ENCODE data around the gene SYT13.

SYT13 gene

GRCh38 chr11:45215098-45215865 is 70.9 kb downstream of the SYT13 start:
- DNase-seq, result no peak

GRCh38 chr11:45213717-45214116 is 72.4 kb downstream of the SYT13 start:
- no peak for DNase-seq

- DNase-seq, result no peak
Observed at GRCh38 chr11:45213316-45213665, 72.8 kb downstream of the SYT13 start.

DNA sequence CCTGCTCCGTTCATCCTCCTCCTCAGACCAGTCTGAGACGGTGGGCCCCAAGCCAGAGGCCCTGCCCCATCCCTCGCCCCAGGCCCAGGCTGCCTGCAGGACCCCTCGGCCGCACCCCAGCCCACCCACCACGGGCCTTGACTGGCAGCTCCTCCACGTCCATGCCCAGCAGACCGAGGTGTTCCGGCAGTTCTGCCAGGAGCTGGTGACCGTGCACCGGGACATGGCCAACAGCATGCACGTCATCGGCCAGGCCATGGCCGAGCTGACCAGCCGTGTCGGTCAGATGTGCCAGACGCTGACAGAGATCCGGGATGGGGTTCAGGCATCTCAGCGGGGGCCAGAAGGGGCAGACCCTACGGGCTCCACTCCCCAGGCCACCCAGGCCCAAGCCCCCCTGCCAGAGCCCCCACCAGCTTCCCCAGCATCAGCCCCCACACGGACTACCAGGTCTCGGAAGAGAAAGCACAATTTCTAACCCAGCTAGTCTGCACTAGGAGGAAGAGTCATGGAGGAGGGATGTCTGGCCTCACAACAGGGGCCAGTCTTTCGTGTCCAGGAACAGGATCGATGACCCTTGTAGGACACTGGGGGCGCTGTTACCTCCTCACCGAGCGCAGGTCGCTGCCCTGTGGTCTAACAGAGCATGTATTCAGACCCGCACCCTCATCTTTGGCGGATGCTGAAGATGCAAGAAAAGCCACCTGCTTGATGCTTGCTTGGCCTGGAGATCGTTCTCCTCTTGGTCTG is 73.4 kb downstream of the SYT13 start:
- DNase-seq, result no peak

DNA sequence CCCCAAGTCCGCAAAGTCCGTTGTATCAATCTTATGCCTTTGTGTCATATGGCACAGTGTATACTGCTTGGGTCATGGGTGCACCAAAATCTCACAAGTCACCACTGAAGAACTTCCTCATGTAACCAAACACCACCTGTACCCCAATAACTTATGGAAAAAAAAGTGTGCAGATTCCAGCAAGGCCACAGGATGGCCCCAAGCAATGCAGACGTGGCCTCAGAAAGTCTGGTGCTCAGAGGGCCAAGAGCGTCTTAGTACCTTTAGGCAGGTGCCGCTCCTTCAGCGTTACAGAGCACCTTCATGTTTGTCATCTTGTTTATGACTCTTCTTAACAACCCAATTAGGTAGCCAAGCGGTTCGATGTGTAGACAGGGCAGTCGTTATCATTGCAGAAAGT is 74.4 kb downstream of the SYT13 start:
- DNase-seq, result no peak

DNA sequence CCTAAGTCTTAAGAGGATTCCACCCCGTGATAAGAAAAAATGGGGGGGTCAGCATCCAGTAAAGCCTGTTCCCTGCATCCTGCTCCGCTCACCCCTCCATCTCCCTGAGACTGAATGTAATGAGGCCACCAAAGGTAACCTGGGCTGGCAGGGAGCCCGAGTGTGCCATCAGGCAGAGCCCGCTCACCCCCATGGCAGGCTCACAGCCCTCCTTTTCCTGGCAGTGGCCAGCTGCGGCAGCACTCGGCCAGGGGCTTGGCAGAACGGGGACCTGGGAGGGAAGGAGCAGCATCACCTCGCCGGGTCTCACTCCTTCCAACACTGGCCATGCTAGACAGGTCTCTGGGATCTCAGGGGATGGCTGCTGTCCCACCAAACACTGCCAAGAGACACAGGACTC is 75.3 kb downstream of the SYT13 start:
- no peak for DNase-seq

DNA sequence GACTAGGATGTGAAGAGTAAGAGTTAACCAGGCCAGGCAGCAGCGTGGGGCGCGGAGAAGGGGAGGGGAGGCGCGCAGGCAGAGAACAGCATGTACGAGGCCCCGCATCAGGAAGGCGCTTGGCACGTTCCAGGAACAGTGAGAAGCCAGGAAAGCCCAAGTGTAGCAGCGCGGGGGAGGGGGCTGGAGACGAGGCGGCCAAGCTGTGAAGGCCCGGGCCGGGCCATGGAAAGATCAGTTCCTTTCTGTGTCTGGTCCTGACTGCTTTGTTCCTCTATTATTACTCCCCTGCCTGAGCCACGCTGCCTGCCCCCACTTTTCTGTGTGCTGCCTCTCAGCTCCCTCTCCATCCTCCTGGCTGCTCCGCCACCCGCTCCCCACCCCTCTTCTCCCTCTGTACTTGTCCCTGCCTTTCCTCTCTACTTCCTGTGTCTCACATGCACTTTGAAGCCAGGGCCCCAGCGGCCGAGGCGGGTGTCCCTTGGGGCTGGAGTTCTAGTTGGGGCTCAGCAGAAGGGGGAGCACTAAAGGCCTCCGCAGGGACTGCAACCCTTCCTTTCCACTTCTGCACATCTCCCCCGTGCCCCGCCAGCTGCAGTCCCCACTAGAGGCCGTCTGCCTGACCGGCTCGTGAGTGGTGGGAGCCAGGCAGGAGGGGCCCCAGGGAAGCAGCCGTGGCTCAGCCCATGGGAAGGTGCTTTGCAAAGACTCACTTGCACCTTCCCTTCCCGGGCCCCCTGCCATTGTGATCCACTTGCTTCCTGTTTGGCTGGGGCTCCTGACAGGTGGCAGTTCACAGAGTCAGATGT is 76.0 kb downstream of the SYT13 start:
- no peak for DNase-seq

DNA sequence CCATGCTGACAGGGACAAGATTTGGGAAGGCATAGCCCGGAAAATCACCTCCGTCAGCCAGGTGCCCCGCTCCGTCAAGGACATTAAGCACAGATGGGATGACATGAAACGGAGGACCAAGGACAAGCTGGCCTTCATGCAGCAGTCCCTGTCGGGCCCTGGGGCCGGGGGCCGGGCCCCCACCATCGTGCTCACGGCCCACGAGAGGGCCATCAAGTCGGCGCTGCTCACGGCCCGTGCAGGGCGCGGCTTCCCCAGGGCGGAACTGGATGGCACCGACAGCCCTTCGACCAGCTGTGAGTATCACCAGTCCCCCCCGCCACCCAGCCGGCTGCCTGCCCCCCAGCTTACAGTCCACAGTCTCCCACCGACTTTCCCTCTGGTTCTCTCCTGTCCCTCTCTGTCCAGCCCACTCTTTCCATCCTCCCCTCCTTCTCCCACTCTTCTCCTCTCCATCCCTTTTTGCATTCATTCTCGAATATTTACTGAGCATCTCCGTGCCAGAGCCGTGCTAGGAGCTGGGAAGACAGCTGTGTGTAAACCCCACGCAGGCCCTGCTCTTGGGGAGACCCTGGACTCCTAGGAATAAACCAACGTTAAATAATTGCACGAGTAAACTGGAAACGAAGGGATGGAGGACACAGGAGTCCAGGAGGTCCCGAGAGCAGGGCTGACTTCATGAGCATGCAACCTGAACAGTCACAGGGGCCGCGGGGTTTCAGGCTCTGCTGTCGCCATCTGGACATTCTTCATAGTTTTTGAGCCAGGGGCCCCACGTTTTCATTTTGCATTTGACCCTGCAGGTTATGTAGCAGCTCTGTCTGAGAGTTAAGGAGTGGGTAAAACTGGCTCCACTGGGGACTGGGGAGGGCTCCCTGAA is 76.9 kb downstream of the SYT13 start:
- DNase-seq, result no peak

DNA sequence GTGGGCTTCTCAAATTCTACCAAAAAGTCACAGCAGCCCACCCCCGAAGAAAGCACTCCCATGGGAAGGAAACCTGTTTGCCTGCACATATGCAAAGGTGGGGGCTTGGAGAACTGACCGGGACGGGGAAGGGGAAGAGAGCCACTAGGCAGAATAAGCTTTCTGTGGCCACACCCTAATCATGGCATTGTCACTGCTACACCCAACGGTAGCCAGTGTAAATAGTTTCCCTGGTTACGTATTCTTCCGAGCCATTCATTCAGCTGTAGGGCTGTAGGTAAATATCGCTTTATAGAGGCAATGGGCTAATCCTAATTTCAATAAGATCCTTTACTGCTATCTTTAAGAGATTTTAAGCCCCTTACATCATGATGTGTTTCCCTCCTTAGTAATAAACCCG is 78.0 kb downstream of the SYT13 start:
- no peak for DNase-seq

GRCh38 chr11:45205978-45206377 is 80.2 kb downstream of the SYT13 start:
- no peak for DNase-seq

DNA sequence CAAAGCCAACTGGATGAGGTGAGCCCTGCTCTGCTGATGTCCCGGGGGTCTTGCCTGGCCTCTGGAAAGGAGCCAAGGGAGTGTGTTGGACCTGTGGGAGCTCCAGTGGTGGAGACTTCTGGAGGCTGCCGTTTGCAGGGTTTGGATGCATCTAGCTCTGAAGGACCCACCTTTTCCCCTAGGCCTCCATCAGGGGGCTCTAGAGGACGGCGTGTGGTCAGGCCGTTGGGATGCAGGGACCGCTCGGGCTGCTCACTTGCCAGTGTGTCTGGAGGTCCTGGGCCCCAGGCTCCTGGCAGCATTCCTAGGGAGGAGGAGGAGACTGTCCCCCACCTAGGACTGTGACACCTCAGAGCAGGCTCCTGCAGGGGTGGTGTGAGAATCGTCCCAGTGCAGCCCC is 81.4 kb downstream of the SYT13 start:
- DNase-seq, result no peak

- DNase-seq, result no peak
Observed at GRCh38 chr11:45193695-45194094, 92.4 kb downstream of the SYT13 start.
